GM21619 (cell line): ENCODE measurements around the gene CDH23.

ENCODE experiments used
- ATAC-seq: cut with Tn5 transposase; IDR thresholded peaks from one replicate; pipeline ENCODE4 v1.9.1; 2021; ENCODE audit not compliant: unreplicated experiment

CDH23 gene

DNA sequence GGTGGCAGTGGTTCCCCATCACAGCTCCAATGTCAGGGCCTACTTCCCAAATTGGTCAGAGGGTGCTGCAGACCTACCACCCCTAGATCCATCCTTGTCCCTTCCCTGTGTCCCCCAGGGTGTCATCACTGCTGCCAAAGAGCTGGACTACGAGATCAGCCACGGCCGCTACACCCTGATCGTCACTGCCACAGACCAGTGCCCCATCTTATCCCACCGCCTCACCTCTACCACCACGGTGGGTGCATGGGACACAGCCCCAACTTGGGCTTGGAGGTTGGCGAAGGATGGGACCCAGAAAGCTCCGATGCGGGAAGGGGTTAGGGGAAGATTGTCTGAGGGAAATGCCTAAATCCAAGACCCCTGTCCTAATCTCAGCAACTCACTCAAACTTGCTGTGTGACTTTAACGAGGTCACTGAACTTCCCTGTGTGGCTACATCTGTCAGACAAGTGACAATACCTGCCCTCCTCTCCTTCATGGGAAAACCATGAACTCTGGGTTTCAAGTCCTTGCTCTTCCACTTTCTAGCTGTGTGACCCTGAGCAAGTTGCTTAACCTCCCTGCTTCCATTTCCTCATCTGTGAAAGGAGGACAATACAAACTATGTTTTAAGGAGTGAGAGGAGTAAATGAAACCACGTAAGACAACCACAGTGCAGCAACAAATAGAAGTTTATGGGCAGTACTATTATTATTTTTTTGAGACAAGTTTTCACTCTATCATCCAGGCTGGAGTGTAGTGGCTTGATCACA, 381.5 kb downstream of the CDH23 start:
- no peak for ATAC-seq

DNA sequence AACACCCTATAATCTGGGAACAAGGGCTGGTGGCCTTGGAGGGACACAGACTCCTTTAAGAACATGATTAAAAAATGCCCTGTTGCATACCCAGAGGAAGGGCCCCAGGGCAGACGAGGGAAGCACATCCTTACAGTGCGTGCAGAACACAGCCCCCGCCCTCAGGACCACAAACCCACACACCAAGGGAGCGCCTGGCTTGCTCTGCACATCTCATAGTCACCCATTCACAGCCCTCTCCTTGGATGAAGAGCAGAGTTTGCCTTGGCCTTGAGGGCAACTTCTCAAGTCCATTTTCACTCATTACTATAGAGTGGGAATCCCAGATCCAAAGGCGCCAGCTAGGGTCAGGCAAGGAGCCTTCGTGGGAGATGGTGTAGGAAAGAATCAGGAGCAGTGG, 382.9 kb downstream of the CDH23 start:
- no peak for ATAC-seq

DNA sequence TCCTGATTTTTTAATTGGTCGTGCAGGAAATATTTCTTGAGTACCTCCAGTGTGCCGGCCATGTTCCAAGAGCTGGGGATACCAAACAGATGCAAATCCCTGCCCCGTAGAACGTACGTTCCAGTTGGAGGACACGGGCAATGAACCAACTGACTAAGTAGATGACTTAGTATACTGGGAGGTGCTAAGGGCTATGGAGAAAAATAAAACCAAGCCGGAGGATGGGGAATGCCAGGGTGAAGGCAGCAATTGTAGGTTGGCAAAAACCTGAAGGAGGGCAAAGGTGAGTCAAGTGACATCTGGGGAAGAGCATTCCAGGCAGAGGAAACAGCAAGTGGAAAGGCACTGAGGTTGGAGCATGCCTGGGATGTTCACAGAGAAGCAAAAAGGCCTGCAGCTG, 383.4 kb downstream of the CDH23 start:
- ATAC-seq: no peak

DNA sequence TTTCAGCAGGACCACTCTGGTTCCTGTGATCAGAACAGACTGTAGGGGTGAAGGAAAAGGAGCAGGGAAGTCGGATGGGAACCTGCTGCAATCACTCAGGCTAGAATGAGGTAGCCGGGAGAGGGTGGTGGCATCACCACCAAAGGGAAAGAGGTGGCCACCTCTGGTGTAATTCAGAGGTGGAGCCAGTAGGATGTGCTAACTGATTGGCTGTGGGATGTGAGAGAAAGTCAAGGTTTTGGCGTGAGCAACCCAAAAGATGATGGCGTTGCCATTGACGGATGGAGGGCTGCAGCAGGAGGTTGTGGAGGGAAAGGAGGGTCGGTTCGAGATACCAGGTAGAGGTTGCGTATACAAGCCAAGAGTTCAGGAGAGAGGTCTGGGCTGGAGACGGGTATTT, 384.0 kb downstream of the CDH23 start:
- ATAC-seq: no peak

DNA sequence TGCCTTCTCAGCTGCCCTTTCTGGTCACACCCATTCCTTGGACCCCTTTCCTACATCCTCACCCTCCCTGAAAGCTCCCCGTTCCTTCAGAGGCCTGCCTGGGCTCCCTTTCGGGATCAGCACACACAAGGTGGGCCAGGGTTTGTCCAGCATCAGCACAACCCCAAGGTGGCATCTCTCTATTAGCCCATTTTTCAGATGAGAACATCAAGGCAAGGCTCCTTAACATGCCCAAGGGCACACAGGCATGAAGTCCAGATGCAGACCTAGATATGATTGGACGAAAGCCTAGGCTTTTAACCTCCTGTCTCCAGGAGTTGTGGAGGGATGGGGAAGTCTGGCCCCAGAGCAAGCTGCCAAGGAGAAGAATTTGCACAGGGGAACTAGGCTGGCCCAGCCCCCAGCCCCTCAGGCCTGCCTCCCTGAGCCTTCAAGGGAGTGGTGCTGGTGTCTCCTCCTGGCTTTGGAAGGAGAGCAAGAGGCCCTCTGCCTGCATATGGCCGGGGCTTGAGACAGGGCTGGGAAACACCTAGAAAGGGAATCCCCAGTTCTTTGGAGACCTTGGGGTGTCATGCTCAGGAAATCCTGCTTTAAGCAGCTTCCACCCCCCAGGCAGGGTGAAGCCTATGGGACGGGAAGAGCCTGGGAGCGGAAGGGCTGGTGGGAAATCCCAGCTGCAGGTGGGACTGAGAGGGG, 385.6 kb downstream of the CDH23 start:
- ATAC-seq: no peak

DNA sequence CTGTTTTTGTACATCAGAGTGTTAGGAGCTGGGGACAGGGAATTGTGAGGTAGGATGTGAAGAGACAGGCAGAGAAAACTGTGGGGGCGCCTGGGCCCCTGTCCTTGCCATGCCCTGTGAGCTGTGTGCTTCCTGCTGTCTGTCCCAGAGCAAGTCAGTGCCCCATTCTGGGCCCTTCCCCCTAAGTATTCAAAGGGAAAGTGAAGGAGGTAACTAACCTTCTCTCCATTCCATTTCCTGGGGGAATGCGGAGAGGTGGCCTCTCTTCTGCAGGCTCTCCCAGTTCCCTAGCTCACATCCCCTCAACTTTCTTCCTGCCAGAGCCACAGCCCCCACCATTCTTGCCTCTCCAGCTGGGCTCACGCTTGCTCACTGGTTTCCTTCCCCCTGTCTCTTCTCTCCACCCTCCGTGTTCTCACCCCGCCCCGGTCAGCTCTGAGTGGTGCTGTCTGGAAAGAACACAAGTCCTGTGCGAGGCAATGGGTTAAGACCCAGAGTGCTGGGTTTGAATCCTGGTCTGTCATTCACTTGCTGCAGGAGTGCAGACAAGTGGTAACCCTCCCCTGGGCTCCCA, 386.3 kb downstream of the CDH23 start:
- ATAC-seq: no peak

DNA sequence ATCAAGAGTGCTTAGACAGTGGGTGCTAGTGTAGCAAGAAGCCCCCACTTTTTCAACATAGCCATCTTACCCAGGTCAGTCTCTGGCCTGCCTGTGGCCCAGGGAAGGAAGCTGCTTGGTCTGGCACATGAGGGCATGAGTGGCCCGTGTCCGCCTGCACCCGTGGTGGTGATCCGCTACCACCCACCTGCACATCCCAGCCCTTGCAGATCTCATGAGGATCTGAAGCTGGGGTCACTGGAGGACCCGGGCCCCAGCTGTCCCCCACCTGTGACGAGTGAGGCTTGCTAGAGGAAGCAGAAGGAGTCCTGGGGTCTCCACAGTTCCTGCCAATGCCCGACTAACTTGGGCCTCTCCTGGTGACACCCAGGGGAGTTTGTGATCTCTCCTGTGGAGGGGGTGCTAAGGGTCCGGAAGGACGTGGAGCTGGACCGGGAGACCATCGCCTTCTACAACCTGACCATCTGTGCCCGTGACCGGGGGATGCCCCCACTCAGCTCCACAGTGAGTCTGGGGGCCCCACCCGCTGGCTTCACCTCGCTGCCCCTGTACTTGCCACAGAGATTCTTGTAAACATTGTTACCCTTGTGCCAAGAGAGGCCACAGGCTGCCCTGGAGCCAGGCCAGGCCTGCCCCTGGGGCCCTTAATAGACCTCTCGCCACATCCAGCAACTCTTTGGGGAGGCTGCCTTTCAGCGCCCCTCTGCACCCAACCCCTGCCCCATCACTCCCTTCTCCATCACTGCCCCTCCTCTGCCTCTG, 387.4 kb downstream of the CDH23 start:
- no peak for ATAC-seq

DNA sequence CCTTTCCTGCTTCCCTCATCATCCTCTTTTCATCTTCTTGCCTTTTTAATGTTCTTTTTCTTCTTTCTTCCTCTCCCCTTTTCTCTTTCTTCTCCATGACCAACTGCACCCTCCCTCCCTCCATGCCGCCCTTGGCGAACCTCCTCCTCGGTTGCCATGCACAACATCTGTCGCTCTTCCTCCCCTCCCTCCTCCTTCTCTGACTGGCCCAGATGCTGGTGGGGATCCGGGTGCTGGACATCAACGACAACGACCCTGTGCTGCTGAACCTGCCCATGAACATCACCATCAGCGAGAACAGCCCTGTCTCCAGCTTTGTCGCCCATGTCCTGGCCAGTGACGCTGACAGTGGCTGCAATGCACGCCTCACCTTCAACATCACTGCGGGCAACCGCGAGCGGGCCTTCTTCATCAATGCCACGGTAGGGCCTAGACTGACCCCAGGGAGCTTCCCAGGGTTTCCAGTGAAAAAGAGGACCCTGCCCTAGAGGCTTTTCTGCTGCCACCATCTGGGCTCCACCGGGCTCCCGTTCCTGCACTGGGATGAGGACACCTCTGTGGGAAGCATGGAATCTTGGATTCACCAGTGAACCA, 388.1 kb downstream of the CDH23 start:
- ATAC-seq: no peak

DNA sequence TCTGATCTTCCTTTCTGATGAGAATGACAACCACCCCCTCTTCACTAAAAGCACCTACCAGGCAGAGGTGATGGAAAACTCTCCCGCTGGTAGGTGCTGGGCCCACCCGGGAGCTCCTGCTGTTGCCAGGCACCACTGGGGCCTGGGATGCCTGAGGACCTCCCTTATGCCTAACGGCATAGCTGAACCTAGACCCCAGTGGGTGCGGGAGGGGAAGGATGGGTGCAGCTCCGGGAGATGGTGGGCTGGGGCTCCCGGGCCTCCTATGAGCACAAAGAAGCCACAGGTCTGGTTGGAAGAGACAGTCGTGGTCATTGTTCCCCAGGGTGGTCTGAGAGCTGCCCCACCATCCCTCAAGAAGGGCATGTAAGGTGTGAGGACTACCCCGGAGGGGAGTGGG, 392.2 kb downstream of the CDH23 start:
- ATAC-seq: no peak

DNA sequence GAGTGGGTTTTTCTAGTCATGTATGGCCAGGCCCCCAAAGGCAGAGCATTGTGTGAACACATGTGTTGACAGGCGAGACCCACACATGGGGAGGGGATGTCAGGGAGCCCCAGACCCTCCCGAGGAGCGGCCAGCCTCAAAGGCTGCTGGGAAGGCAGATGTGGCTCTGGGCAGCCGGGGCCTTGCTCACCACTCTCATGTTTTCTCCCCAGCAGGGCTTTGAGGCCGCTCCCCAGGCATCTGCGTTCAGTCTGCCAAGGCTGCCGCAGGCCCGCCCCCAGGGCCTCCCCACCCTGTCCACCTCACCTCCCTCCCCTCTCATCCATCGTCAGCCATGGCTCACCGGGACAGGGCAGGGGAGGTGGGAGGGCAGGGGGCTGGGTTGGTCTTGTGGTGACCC, 393.2 kb downstream of the CDH23 start:
- no peak for ATAC-seq

DNA sequence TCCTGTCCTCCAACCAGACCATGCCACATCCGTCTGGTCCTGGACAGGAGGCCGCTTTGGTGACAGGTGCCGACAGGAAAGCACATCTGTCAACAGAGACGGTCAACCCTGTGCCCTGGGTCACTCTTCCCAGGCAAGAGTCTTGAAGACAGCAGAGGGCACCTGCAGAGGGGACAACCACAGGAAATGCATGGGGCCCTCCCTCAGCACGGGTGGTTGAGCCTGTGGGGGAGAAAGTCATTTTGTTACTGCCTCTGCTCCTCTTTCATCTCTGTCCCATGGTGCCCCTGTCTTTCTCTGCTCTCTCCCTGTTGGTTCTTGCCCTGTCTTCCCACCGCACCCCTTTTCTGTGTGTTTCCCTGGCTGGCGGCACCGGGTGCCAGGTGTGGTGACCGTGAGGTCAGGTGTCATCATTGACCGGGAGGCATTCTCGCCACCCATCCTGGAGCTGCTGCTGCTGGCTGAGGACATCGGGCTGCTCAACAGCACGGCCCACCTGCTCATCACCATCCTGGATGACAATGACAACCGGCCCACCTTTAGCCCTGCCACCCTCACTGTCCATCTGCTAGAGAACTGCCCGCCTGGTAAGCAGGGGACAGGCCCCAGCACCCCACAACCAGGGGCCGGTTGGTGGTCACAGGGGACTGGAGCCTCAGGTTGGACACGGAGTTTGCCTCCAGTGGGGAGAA, 394.2 kb downstream of the CDH23 start:
- peak; percentile 51 for ATAC-seq

DNA sequence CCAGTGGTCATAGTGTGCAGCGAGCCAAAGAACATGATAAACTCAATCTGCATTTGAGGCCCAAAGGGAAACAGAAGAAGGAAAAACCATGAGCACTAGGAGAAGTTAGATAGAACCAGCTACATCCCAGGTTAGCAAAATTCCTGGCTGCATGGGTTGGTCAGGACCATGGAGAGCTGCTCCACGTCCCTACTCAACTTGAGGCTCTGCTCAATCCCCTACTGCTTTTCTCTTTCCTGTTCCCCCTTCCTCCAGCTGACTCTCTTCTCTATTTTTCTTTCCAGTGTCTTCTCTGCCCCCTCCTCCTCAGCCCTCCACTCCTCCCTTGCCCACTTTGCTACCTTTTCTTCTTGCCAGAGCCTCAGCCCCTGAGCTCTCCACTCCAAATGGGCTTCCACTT, 398.5 kb downstream of the CDH23 start:
- no peak for ATAC-seq

DNA sequence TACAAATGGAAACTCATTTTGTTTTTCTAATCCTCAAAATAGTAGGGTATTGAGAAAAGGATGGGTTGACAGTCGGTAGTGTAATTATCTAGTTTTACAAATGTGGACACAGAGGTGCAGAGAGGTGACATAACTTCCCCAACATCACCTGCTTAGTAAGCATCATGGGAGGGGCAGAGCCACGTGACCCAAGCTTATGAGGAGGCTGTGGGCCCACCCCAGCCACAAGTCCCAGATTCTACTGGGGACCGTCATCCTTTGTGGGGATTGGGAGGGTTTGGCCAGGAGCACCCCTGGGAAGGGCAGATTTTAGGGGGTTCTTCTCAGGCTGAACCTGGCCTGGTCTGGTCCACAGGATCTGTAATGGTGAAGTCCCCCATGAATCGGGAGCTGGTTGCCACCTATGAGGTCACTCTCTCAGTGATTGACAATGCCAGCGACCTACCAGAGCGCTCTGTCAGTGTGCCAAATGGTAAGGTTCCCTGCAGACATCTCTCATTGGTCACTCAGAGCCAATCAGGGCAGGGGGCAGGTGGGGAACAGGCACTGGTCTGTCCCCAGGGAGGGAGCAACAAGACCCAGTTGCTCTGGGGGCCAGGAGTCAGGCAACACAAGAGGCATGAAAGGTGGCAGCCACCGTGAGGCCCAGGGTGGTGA, 400.2 kb downstream of the CDH23 start:
- no peak for ATAC-seq

DNA sequence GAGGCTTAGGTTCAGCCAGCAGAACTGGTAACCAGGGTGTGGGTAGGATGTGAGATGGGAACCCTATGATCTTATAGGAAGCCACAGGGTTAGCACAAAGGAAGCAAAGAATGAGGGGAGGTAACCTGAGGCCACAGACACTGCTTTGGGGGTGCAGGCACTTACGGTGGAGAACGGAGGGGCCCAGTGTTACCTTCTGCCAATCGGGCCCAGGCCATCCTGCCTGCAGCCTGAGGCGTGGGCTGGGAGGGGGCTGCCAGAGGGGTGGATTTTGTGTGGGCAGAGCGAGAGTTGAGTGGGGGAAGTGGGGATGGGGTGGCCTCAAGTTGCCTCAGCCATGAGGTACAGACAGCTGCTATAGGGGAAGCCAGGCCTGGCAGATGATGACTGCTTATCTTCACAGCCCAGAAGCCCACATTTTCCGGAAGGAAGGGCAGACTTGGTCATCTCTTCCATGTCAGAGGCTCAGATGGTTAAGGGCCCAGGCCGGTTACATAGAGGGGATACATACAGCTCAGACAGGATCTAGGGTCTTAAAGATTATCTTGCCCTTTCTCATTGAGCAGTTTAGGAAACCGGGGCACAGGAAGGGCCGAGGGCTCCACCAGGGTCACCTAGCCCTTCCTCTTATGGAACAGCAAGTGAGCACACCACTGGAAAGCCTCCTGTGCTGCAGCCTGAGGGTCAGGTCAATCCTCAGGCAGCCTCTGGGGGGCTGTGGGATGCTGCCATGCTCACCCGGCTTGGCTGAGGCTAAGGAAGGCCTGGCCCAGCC, 401.0 kb downstream of the CDH23 start:
- ATAC-seq: no peak

DNA sequence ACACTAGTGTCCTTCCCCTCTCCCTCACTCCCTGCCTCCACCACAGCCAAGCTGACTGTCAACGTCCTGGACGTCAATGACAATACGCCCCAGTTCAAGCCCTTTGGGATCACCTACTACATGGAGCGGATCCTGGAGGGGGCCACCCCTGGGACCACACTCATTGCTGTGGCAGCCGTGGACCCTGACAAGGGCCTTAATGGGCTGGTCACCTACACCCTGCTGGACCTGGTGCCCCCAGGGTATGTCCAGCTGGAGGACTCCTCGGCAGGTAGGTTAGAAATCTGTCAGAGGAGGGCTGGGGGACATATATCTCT, 401.5 kb downstream of the CDH23 start:
- ATAC-seq: no peak

DNA sequence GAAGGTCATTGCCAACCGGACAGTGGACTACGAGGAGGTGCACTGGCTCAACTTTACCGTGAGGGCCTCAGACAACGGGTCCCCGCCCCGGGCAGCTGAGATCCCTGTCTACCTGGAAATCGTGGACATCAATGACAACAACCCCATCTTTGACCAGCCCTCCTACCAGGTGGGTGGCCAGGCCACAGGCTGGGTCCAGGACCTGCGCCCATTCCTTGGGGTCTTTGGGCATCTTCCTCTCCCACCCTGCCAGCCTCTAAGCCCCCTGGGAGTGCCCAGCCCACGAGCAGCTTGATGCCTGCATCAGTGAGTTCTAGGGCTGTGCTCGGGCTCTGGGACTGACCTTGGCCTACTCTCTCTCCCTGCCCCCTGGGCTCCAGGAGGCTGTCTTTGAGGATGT, 402.4 kb downstream of the CDH23 start:
- ATAC-seq: no peak

DNA sequence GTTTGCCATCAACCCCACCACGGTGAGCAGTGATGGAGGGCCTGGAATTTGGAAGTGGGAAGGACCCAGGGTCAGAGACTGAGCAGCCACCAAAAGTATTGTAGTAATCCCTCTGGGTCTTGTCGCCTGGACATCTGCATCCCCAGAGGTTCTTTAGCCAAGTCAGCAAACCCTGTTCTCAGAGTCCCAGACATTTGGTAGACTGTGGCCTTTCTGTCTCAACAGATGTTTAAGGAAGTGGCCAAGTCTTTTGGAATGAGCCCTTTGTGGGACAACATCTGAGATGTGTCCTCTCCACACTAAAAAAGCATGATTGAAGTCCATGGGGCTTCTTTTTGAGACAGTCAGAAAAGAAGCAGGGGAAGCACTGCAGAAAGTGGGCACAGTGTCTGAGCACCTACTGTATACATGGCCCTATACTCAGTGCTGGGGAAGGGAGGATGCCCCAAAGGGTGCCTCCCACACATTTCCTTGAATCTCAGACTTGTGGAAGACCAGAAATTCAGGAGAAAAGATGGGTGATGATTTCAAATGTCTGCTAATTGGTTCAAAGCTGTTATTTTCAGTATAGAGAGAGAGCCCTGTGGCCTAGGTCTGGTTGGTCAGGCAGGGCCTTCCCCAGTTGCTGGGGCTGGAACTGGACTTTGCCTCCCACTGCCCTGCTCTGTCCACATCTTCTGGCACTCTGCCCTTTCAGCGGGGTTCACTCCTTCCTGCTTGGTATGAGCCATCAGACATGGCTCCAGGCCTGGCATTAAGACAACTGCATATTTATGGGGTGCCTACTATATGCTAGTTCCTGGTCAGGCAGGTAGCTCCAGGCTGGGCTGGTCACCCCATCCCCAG, 403.1 kb downstream of the CDH23 start:
- ATAC-seq: no peak

DNA sequence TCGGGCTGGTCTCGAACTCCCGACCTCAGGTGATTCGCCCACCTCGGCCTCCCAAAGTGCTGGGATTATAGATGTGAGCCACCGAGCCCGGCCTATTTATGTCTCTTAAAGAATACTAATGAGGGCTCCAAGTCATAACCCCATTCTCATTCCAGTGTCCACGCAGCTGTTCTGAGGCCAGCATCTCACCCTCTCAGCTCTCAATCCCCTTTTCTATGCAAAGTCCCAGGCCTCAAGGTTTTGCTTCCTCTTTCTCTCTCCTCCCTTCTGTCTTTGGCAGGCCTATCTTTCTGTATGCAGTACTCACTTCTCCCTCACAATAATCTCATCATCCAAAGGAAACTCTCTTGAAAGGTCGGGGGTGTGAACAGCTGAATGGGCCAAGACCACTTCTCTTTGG, 404.6 kb downstream of the CDH23 start:
- ATAC-seq: peak; percentile 74

DNA sequence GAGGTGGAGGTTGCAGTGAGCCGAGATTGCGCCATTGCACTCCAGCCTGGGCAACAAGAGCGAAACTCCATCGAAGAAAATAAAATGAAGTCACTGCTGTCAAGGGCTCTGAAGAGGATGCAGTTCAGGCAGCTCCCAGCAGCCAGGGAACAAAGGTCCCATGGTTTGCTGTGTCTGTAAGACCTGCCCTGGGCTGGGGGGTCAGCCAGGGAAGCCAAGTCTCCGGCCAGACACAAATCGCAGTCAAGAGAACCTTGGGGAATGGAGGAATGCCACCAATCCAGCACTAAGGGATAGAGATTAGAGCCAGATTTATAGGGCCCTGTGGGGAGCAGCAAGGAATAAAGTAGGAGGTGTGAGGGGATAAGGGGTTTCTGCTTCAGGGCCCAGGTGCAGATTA, 405.5 kb downstream of the CDH23 start:
- no peak for ATAC-seq
